ENCODE measurements around the gene ABCC2.

DNA sequence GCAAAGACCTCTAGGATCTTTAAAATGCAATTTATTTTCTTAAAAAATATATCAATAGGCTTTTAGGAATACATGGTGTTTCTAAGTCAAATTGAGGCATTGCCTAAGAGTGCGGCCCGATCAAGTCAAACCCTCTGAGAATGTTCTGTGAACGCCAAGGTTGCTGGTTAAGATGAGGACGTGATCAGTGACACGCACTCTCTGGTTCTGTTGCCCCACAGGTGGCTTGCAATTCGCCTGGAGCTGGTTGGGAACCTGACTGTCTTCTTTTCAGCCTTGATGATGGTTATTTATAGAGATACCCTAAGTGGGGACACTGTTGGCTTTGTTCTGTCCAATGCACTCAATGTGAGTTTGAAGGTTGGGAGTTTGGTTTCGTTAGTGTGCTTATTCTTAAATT is 59.3 kb downstream of the ABCC2 start:
- TF ChIP-seq, protein P1, sequence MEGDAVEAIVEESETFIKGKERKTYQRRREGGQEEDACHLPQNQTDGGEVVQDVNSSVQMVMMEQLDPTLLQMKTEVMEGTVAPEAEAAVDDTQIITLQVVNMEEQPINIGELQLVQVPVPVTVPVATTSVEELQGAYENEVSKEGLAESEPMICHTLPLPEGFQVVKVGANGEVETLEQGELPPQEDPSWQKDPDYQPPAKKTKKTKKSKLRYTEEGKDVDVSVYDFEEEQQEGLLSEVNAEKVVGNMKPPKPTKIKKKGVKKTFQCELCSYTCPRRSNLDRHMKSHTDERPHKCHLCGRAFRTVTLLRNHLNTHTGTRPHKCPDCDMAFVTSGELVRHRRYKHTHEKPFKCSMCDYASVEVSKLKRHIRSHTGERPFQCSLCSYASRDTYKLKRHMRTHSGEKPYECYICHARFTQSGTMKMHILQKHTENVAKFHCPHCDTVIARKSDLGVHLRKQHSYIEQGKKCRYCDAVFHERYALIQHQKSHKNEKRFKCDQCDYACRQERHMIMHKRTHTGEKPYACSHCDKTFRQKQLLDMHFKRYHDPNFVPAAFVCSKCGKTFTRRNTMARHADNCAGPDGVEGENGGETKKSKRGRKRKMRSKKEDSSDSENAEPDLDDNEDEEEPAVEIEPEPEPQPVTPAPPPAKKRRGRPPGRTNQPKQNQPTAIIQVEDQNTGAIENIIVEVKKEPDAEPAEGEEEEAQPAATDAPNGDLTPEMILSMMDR (IDR thresholded peaks at IDR 0.05): no peak
- no peak for TF ChIP-seq ZFX (IDR thresholded peaks at IDR 0.05; ENCODE audit: borderline replicate concordance)

All from 22Rv1 (cell line).